GM12878 (cell line): ENCODE results near the gene TNFSF12. TPM values are rescaled to one million over a fixed set of nuclear protein-coding genes. Genes with fewer than 3 reads are reported as not detected.

Source experiments
- ATF2 ChIP-seq: IDR thresholded peaks from 2 replicates; pipeline ENCODE4 v1.6.1; 2012; ENCODE audit warnings: low read length, inconsistent platforms
- CBX3 ChIP-seq: fragments of 200-600 bp; sonication (generic); IDR thresholded peaks from 2 replicates; pipeline ENCODE4 v1.6.1; 2016; ENCODE audit warnings: low read depth, borderline replicate concordance
- IKZF2 ChIP-seq, 2 experiments: fragments of 450-650 bp; IDR thresholded peaks; 2 replicates each; pipeline ENCODE4 v1.6.1; 2017; ENCODE audit warnings: mild to moderate bottlenecking in 2 of 2, moderate library complexity in 2 of 2
- NFYB ChIP-seq: IDR thresholded peaks from 2 replicates; pipeline ENCODE4 v1.6.1; 2011; ENCODE audit warnings: low read depth, mild to moderate bottlenecking, low read length, improper control_type of control experiment, moderate library complexity; ENCODE audit not compliant: insufficient read depth
- NR2C1 ChIP-seq: fragments of 450-650 bp; IDR thresholded peaks from 2 replicates; pipeline ENCODE4 v1.6.1; 2017; ENCODE audit warnings: antibody characterized with exemption, mild to moderate bottlenecking, moderate library complexity
- PAX5 ChIP-seq: IDR thresholded peaks from 2 replicates; pipeline ENCODE4 v1.6.1; 2011; ENCODE audit warnings: low read depth, low read length, borderline replicate concordance
- POLR2AphosphoS2 ChIP-seq: IDR thresholded peaks from 2 replicates; pipeline ENCODE4 v1.6.1; 2011; ENCODE audit warnings: low read depth, mild to moderate bottlenecking, low read length, improper control_type of control experiment, moderate library complexity
- PRDM15 ChIP-seq: fragments of 450-650 bp; formaldehyde crosslinking; IDR thresholded peaks from 2 replicates; pipeline ENCODE4 v1.4.0; 2020; ENCODE audit warnings: mild to moderate bottlenecking, moderate library complexity
- RB1 ChIP-seq: fragments of 450-650 bp; formaldehyde crosslinking; IDR thresholded peaks from 2 replicates; pipeline ENCODE4 v1.6.1; 2017; ENCODE audit warnings: mild to moderate bottlenecking, borderline replicate concordance
- RUNX3 ChIP-seq: IDR thresholded peaks from 2 replicates; pipeline ENCODE4 v1.6.1; 2012; ENCODE audit warnings: low read length, inconsistent platforms
- SIN3A ChIP-seq: IDR thresholded peaks from 2 replicates; pipeline ENCODE4 v1.6.1; 2012; ENCODE audit warnings: low read depth, low read length, improper control_type of control experiment
- SPI1 ChIP-seq: IDR thresholded peaks from 2 replicates; pipeline ENCODE4 v1.6.1; 2011; ENCODE audit warnings: low read depth, mild to moderate bottlenecking, low read length, moderate library complexity, borderline replicate concordance; ENCODE audit not compliant: insufficient read depth
- ZNF274 ChIP-seq: IDR thresholded peaks from one replicate; pipeline ENCODE4 v1.8.0; 2011; ENCODE audit not compliant: insufficient read length, insufficient read depth
- polyA plus RNA-seq, 11 experiments: library from polyadenylated mRNA; depleted of rRNA in 4 of 11; unstranded in 6 of 11; stranded (reverse) in 5 of 11; fragments of >200 nt; fragmentation: Nextera tagmentation in 4 of 11; fragmentation: Illumina TruSeq in 1 of 11; extraction: Ambion mirVana in 4 of 11; extraction: Trizol in 1 of 11; gene quantifications; 1 replicate in 1 of 11; 2 replicates in 10 of 11; pipeline versions ENCODE4 v1.2.1 to v1.2.3, GENCODE V29; 2011 to 2016; ENCODE audit warnings: inconsistent platforms in 2 of 11, missing spikeins in 2 of 11, low read depth in 1 of 11
- total RNA-seq, 4 experiments: library from RNA; depleted of rRNA in 3 of 4; stranded (reverse); fragments of >200 nt in 3 of 4; fragmentation: Illumina TruSeq in 1 of 4; extraction: Trizol in 1 of 4; gene quantifications; 2 replicates each; pipeline versions ENCODE4 v1.2.1 to v1.2.3, GENCODE V29; 2013 to 2021

TNFSF12 gene
- total and polyA plus RNA-seq, 10 of the 15 experiments (the other 5 are each of a cell fraction or from before 2014, with no cell fraction given): 0.32 to 7.0 (median 2.6) TPM

GRCh38 chr17:7548585-7549400 lies at the start of gene TNFSF12 (continued):
- TF ChIP-seq PRDM15 (CRISPR knock-in tag): no peak
- TF ChIP-seq ZNF274: no peak
- TF ChIP-seq IKZF2 (IDR thresholded peaks at IDR 0.05): no peak
- no peak for TF ChIP-seq SPI1
- no peak for TF ChIP-seq CBX3
- TF ChIP-seq SIN3A: no peak; the same call in 1 of the 2 replicates
- no peak for TF ChIP-seq ATF2
- TF ChIP-seq POLR2AphosphoS2: no peak
- TF ChIP-seq RUNX3: peak; percentile 43
- TF ChIP-seq PAX5: no peak
- TF ChIP-seq NFYB: no peak
- no peak for TF ChIP-seq RB1
- no peak for TF ChIP-seq NR2C1
- TF ChIP-seq, all 136 proteins: peak for 7
